22Rv1 (cell line): ENCODE data around the gene BTBD7.

Source experiments
- ZFX ChIP-seq: fragments of 450-650 bp; IDR thresholded peaks from 2 replicates; pipeline ENCODE4 v1.6.1; 2017; ENCODE audit warnings: antibody characterized with exemption, borderline replicate concordance
- TF ChIP-seq, protein P1 (sequence below): fragments of 450-650 bp; IDR thresholded peaks from 2 replicates; pipeline ENCODE4 v1.5.1; 2017; ENCODE audit warnings: mild to moderate bottlenecking

DNA sequence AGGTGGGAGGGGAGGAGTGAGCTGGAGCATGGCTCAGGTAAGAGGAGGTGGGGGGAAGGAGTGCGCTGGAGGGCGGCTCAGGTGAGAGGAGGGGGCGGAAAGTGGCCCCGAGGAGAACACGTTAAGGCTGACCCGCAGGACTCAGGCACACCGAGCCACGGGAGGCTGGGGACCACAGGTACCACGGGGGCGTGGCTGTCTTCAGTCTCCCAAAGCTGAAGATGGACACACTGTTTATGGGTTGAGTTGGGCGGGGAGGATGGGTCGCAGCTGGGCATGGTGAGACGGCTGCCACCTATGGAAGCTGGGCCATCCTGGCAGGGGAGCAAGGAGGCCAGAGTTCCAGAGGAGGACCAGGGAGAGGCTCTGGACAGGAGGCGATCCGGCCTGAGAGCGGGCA, 102.3 kb downstream of the BTBD7 start:
- TF ChIP-seq, protein P1, sequence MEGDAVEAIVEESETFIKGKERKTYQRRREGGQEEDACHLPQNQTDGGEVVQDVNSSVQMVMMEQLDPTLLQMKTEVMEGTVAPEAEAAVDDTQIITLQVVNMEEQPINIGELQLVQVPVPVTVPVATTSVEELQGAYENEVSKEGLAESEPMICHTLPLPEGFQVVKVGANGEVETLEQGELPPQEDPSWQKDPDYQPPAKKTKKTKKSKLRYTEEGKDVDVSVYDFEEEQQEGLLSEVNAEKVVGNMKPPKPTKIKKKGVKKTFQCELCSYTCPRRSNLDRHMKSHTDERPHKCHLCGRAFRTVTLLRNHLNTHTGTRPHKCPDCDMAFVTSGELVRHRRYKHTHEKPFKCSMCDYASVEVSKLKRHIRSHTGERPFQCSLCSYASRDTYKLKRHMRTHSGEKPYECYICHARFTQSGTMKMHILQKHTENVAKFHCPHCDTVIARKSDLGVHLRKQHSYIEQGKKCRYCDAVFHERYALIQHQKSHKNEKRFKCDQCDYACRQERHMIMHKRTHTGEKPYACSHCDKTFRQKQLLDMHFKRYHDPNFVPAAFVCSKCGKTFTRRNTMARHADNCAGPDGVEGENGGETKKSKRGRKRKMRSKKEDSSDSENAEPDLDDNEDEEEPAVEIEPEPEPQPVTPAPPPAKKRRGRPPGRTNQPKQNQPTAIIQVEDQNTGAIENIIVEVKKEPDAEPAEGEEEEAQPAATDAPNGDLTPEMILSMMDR = no peak
- TF ChIP-seq ZFX = no peak
